Fibroblast of pulmonary artery (primary cell): ENCODE results near the gene C3orf22.

Source experiments
- DNase-seq: peaks from one replicate; pipeline ENCODE4 v3.0.0-alpha.2; 2010; ENCODE audit warnings: low read depth
- H3K4me3 ChIP-seq: replicated peaks from 2 replicates; pipeline ENCODE4 v1.5.1; 2011; ENCODE audit warnings: low read depth, mild to moderate bottlenecking, control low read depth, low read length, moderate library complexity
- CTCF ChIP-seq: IDR thresholded peaks from 2 replicates; pipeline ENCODE4 v1.5.1; 2011; ENCODE audit warnings: mild to moderate bottlenecking, control low read depth, low read length, inconsistent platforms; ENCODE audit errors: missing control alignments

The C3orf22 gene

GRCh38 chr3:126581569-126581968 lies 22.8 kb upstream of the C3orf22 start:
- DNase-seq: no peak
- H3K4me3 ChIP-seq: no peak overlapping the region
- no peak for TF ChIP-seq CTCF

- TF ChIP-seq CTCF: no peak
- no peak for DNase-seq
- H3K4me3 ChIP-seq: no peak overlapping the region
Measured at GRCh38 chr3:126580746-126581145, 22.0 kb upstream of the C3orf22 start.

- no peak overlapping the region for H3K4me3 ChIP-seq
- no peak for TF ChIP-seq CTCF
- DNase-seq: no peak
Measured at GRCh38 chr3:126578702-126579101, 20.0 kb upstream of the C3orf22 start.

- DNase-seq: no peak
- no peak overlapping the region for H3K4me3 ChIP-seq
- TF ChIP-seq CTCF: no peak
Measured at GRCh38 chr3:126577261-126577660, 18.5 kb upstream of the C3orf22 start.

GRCh38 chr3:126573492-126574117 lies 14.9 kb upstream of the C3orf22 start:
- TF ChIP-seq CTCF: no peak
- H3K4me3 ChIP-seq: no peak overlapping the region
- DNase-seq: no peak

GRCh38 chr3:126571078-126571477 lies 12.3 kb upstream of the C3orf22 start:
- TF ChIP-seq CTCF: no peak
- H3K4me3 ChIP-seq: no peak overlapping the region
- no peak for DNase-seq

- TF ChIP-seq CTCF: no peak
- DNase-seq: no peak
- no peak overlapping the region for H3K4me3 ChIP-seq
Measured at GRCh38 chr3:126570103-126570541, 11.4 kb upstream of the C3orf22 start.
